Endodermal cell (in vitro differentiated cells): ENCODE results near the gene CERS6. TPM values are rescaled to one million over a fixed set of nuclear protein-coding genes. Genes with fewer than 3 reads are reported as not detected.

ENCODE experiments used
- DNase-seq: peaks from one replicate; pipeline ENCODE4 v3.0.0-alpha.2; 2017
- H3K27ac ChIP-seq: 2 replicates; pipeline ENCODE4 v1.5.1; 2013; ENCODE audit warnings: mild to moderate bottlenecking, low read depth, low read length, moderate library complexity
- H3K27me3 ChIP-seq: 2 replicates; pipeline ENCODE4 v1.6.1; 2013; ENCODE audit warnings: mild to moderate bottlenecking, low read length, moderate library complexity; ENCODE audit not compliant: insufficient read depth, control insufficient read depth, poor library complexity, severe bottlenecking
- H3K36me3 ChIP-seq: 2 replicates; pipeline ENCODE4 v1.7.0; 2013; ENCODE audit warnings: mild to moderate bottlenecking, low read length, moderate library complexity; ENCODE audit not compliant: control insufficient read depth, insufficient read depth
- H3K4me1 ChIP-seq: one replicate; pipeline ENCODE4 v1.7.0; 2013; ENCODE audit warnings: low read length; ENCODE audit not compliant: control insufficient read depth, insufficient read depth
- H3K4me3 ChIP-seq: 2 replicates; pipeline ENCODE4 v1.5.1; 2013; ENCODE audit warnings: mild to moderate bottlenecking, low read length, moderate library complexity
- H3K9ac ChIP-seq: 2 replicates; pipeline ENCODE4 v1.6.1; 2013; ENCODE audit warnings: mild to moderate bottlenecking, low read length, moderate library complexity; ENCODE audit not compliant: poor library complexity, severe bottlenecking; ENCODE audit errors: extremely low read depth
- H3K9me3 ChIP-seq: 2 replicates; pipeline ENCODE4 v1.6.1; 2013; ENCODE audit warnings: mild to moderate bottlenecking, low read length, moderate library complexity; ENCODE audit not compliant: control insufficient read depth
- H3K27ac Mint-ChIP-seq: 2 replicates; pipeline ENCODE4 v1.8.0; 2020; ENCODE audit warnings: mixed read lengths
- H3K27me3 Mint-ChIP-seq: 2 replicates; pipeline ENCODE4 v1.8.0; 2021; ENCODE audit warnings: mild to moderate bottlenecking, mixed read lengths; ENCODE audit not compliant: insufficient read depth
- H3K36me3 Mint-ChIP-seq: 2 replicates; pipeline ENCODE4 v1.8.0; 2020; ENCODE audit warnings: low read depth, mixed read lengths
- H3K4me1 Mint-ChIP-seq: 2 replicates; pipeline ENCODE4 v1.8.0; 2020; ENCODE audit warnings: mixed read lengths
- H3K4me3 Mint-ChIP-seq: 2 replicates; pipeline ENCODE4 v1.8.0; 2020; ENCODE audit warnings: mild to moderate bottlenecking, moderate library complexity, mixed read lengths
- H3K9me3 Mint-ChIP-seq: 2 replicates; pipeline ENCODE4 v1.8.0; 2020; ENCODE audit warnings: mild to moderate bottlenecking, mixed read lengths
- CTCF ChIP-seq: fragments of 200-600 bp; sonication (generic); conservative IDR thresholded peaks from 2 replicates; pipeline ENCODE4 v1.5.0; 2021; ENCODE audit warnings: antibody characterized with exemption, mild to moderate bottlenecking
- WGBS, 2 experiments: methylation state at CpG; one replicate each; pipeline versions ENCODE4 v1.1.5 to v1.1.7; 2013; ENCODE audit warnings: missing lambda C conversion rate in 2 of 2, mixed read lengths in 1 of 2; ENCODE audit not compliant: insufficient coverage in 1 of 2, insufficient read length in 1 of 2; 5-methylcytosine and 5-hydroxymethylcytosine counted together
- total RNA-seq, 2 donors: library from RNA; stranded (reverse); fragmentation: NEBNext Ultra II Directional in 1 of 2; extraction: Animal tissue kit (Norgen Biotek cat#: 25700) in 1 of 2; gene quantifications; 2 replicates in 1 of 2; 3 replicates in 1 of 2; pipeline ENCODE4 v1.2.1, GENCODE V29; 2021

CERS6 gene
- total RNA-seq, 2 donors from 2014 or later: 41.3 to 52.0 TPM

- peaks cover 52% of the 10 kb centered on the region for H3K36me3 Mint-ChIP-seq
- Histone ChIP-seq H3K4me1 (no peaks in the 10 kb centered on the region), H3K9me3 (peaks cover 5% of the 10 kb centered on the region), H3K4me3 (no peak overlapping the region), H3K27me3 (no peaks in the 10 kb centered on the region), H3K36me3 (peaks cover 14% of the 10 kb centered on the region), H3K9ac (no peak overlapping the region), H3K27ac (no peak overlapping the region)
- no peak for DNase-seq
- no peak for TF ChIP-seq CTCF
- WGBS, 2 experiments: 88 to 92% methylated on average over 1 to 2 of the region's 2 CpGs
- H3K27me3 Mint-ChIP-seq: no peaks in the 10 kb centered on the region
- no peak overlapping the region for H3K27ac Mint-ChIP-seq
- peaks cover 4% of the 10 kb centered on the region for H3K9me3 Mint-ChIP-seq
- peaks cover 10% of the 10 kb centered on the region for H3K4me1 Mint-ChIP-seq
- no peak overlapping the region for H3K4me3 Mint-ChIP-seq
These were observed 103.1 kb downstream of the CERS6 start for GRCh38 chr2:168559187-168559586.

GRCh38 chr2:168560817-168561499 lies 104.9 kb downstream of the CERS6 start:
- no peak for DNase-seq
- Mint-ChIP-seq H3K4me3 (no peak overlapping the region), H3K27me3 (no peaks in the 10 kb centered on the region), H3K4me1 (peaks cover 10% of the 10 kb centered on the region), H3K36me3 (peaks cover 51% of the 10 kb centered on the region), H3K9me3 (peaks cover 4% of the 10 kb centered on the region), H3K27ac (no peak overlapping the region)
- Histone ChIP-seq H3K9me3 (no peaks in the 10 kb centered on the region), H3K4me3 (no peak overlapping the region), H3K9ac (no peak overlapping the region), H3K27me3 (no peaks in the 10 kb centered on the region), H3K27ac (no peak overlapping the region), H3K36me3 (peaks cover 9% of the 10 kb centered on the region), H3K4me1 (no peaks in the 10 kb centered on the region)
- TF ChIP-seq CTCF: no peak
- 97 to 98% methylated on average over 7 of the region's 7 CpGs for WGBS, 2 experiments

- no peak overlapping the region for H3K27ac Mint-ChIP-seq
These were observed 105.9 kb downstream of the CERS6 start for GRCh38 chr2:168561991-168562390.

More at GRCh38 chr2:168561991-168562390, 105.9 kb downstream of the CERS6 start:
- Mint-ChIP-seq H3K9me3 (peaks cover 4% of the 10 kb centered on the region), H3K4me1 (peaks cover 10% of the 10 kb centered on the region), H3K27me3 (no peaks in the 10 kb centered on the region), H3K4me3 (no peak overlapping the region), H3K36me3 (peaks cover 51% of the 10 kb centered on the region)
- no peak overlapping the region for H3K4me3 ChIP-seq
- DNase-seq: no peak
- H3K27me3 ChIP-seq: no peaks in the 10 kb centered on the region
- no peaks in the 10 kb centered on the region for H3K4me1 ChIP-seq
- H3K36me3 ChIP-seq: peaks cover 9% of the 10 kb centered on the region
- no peak overlapping the region for H3K9ac ChIP-seq
- no peaks in the 10 kb centered on the region for H3K9me3 ChIP-seq
- no peak overlapping the region for H3K27ac ChIP-seq
- WGBS, 2 experiments: 91 to 95% methylated on average over 5 to 6 of the region's 6 CpGs
- TF ChIP-seq CTCF: no peak
